ENCODE results near the gene RFX7.

DNA sequence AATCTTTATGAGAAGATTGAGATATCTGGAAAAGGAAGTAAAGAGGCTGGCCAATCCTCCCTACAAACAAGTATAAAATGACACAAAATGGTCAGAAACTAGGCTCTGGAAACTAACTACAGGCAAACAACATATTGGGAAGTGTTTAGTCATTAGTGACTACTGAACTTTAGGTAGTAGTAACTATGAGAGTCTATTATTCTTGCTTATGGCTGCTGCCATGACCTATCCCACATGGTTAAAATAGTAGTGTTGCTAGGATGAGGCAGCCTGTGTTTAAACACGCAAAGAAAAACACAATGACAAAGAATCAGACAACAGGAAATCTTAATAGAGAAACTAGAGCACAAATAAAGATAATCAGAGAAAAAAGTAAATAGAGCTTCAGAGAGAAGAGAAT lies 67.9 kb downstream of the RFX7 start:
- TF ChIP-seq BHLHE40 (IDR thresholded peaks at IDR 0.05; ENCODE audit: borderline replicate concordance) (no peak), LEF1 (IDR thresholded peaks at IDR 0.05; ENCODE audit: borderline replicate concordance) (no peak), CTBP1 (IDR thresholded peaks at IDR 0.05; ENCODE audit: borderline replicate concordance) (no peak), FOXK2 (IDR thresholded peaks at IDR 0.05) (no peak), SUZ12 (IDR thresholded peaks at IDR 0.05) (no peak), ELF4 (IDR thresholded peaks at IDR 0.05) (no peak), NFRKB (IDR thresholded peaks at IDR 0.05) (no peak), SP1 (IDR thresholded peaks at IDR 0.05) (no peak), FOXA1 (IDR thresholded peaks at IDR 0.05) (no peak)

Data from HEK293T (cell line).